ENCODE data around the gene EIF1AD.
"Not testable (repeated sequence)": the region's sequence is repeated elsewhere in the genome, so short reads cannot be mapped to it uniquely, and the experiment has no call there.

The EIF1AD gene

DNA sequence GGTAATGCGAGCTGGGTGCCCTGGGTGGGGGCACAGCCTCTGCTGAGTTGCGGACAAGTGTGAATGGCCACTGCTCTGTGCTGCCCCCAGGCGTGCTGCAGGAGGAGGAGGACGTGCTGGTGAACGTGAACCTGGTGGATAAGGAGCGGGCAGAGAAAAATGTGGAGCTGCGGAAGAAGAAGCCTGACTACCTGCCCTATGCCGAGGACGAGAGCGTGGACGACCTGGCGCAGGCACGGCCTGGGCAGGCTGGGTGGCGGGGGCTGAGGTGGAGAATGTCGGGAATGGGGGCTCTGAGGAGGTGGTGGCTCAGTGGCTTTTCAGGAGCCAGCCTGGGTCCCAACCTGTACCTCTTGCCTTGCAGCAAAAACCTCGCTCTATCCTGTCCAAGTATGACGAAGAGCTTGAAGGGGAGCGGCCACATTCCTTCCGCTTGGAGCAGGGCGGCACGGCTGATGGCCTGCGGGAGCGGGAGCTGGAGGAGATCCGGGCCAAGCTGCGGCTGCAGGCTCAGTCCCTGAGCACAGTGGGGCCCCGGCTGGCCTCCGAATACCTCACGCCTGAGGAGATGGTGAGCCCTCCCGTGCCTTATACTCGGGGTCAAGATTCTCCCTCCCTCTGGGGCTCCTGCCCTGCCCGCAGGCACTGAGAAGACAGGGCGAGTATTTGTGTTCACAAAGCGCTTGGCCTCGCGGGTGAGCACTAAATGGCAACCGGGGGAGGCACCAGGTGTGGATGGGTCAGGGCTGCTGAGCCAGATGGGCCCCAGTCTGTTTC lies 35.8 kb downstream of the EIF1AD start:
- no peak for DNase-seq

DNA sequence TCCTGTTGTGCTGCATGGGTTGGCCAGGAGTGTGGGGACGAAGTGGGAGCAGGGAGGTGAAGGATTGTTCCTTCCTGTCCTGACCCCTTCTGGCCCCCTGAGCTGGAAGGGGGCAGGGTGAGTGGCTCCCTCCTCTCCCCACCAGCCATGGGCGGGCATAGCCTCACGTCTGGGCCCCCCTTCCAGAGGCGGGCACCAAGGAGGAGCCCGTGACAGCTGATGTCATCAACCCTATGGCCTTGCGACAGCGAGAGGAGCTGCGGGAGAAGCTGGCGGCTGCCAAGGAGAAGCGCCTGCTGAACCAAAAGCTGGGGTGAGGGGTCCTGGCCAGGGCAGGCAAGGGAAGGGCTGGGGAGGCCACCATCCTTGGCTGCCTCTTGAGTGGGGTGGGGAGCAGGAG lies 37.1 kb downstream of the EIF1AD start:
- DNase-seq, result no peak

DNA sequence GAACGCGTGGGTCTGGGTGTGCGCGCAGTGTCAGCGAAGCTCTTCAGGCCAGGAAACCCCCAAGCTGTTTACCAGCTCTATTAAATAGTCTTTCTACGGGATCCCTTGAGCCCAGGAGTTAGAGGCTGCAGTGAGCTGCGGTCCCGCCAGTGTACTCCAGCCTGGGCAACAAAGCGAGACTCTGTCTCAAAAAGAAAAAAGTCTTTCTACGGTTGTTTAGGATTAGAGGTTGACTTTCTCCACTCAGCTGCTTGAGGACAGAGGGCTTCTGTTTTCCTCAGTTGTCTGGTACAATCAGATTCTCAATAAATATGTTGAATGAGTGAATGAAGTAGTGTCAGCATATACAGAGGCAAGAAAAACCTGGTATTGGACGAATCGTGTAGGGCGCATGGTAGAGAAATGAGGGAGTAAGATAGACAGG lies 39.8 kb downstream of the EIF1AD start:
- no peak for DNase-seq

DNA sequence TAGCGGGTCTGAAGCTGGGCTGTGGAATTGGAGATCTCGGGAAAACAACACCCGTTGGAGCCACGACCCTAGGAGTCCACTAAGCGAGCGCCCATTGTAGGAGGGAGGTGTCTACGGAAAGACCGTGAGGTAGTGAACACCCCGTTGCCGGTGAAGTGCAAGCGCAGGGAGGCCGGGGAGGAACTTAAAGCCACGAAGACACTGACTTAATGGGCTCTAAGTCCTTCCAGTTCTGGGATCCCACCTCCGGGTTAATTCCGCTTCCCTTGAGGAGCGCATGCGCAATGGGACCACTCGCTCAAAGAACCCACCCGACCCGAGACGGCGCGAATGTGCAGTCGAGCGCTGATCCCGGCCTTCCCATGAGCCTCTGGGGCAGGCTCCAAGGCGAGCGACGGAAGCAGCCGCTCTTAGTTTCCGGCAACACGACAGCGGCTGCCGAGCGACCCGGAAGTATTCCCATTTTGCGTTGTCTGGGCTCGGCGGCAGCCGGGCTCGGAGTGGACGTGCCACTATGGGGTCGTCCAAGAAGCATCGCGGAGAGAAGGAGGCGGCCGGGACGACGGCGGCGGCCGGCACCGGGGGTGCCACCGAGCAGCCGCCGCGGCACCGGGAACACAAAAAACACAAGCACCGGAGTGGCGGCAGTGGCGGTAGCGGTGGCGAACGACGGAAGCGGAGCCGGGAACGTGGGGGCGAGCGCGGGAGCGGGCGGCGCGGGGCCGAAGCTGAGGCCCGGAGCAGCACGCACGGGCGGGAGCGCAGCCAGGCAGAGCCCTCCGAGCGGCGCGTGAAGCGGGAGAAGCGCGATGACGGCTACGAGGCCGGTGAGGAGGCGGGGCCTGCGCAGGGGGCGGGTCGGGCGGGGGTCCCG lies 40.5 kb downstream of the EIF1AD start, which contains the start of gene SART1:
TSS of gene SART1 (plus strand) at position 468 of the 874 bp plus-strand sequence. CDS start at position 515, 47 bp downstream.
- peak; percentile 96 for DNase-seq

DNA sequence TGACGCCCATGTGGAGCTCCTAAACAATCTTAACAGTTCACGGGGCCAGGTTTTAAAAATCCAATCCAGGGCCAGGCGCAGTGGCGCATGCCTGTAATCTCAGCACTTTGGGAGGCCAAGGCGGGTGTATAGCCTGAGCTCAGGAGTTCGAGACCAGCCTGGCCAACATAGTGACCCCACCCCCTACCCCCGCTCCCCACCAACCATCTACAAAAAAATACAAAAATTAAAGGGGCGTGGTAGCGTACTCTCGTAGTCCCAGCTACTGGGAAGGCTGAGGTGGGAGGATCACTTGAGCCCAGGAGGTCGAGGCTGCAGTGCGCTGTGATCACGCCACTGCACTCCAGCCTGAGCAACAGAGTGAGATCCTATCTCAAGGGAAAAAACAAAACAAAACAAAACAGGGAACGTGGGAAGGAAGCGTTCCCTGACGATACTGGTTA lies 41.1 kb downstream of the EIF1AD start:
- no peak for DNase-seq

DNA sequence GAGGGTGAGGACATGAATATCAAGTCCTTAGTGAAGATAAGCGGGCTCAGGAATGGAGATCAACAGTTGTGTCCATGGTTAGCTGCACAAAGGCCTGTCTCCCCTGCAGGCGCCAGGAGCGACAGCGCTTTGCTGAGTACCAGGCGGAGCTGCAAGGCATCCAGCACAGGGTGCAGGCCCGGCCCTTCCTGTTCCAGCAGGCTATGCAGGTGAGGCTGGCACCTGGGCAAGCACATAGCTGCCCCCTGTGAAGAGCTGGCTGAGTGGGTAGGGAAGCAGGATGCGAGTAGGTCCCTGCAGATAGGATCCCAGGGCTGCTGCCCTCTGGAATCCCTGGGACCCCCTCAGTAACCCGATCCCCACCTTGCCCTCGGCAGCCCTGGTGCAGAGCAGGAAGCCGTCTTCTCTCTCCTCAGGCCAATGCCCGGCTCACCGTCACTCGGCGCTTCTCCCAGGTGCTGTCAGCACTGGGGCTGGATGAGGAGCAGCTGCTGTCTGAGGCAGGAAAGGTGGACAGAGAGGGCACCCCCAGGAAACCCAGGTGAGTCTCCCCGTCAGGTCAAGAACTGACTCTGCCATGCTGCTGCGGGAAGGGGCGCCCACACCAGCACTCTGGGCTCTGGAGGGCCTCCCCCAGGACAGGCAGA lies 43.1 kb downstream of the EIF1AD start:
- DNase-seq, result no peak

DNA sequence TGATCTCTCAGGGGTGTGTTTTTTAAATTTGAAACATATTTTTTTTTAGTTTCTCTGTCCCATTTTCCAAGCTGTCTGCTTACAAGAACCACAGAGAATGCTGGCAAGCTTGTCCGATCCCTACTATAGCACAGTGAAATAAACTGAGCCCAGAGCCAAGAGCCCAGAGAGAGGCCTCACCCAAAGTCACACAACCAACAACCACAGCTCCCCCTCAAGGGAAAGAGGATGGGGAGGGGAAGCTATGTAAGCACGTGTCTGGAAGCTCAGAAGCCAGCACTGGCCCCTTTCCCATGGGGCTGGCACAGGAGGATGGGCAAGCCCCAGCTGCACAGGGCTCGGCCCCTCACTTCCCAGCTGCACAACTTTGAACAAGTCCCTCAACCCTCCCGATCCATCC lies 43.7 kb downstream of the EIF1AD start:
- no peak for DNase-seq

DNA sequence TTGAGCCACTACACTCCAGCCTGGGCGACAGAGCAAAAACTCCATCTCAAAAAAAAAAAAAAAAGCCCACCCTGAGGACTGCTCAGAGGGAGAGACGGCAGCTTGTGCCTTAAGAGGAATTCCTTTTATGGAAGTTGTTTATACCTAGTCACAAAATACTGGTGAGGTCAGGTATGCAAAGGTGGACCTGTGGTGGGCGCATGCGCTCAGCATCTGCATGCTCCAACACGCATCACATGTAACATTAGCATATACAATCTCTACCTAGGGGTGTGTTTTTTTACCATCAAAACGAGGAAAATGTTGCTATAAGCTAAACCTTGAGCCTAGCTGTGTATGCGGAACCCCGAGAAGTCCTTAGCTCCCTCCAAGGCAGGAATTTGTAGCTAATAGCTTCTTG lies 47.2 kb downstream of the EIF1AD start:
- no peak for DNase-seq

DNA sequence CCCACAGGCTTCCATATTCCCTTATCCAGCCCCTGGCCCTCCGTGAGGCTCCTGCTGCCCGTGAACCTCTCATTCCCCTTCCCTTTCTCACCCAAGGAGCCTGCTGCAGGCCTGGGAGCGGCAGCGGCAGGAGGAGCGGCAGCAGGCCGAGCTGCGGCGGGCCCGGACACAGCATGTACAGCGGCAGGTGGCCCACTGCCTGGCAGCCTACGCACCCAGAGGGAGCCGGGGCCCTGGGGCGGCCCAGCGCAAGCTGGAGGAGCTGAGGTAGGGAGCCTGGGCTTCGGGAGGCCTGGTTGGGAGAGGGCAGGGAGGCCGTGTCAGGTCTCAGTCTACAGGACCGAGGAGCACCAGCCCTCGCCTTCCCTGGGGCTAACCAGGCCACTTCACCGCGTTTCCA lies 48.5 kb downstream of the EIF1AD start:
- DNase-seq, result no peak

DNA sequence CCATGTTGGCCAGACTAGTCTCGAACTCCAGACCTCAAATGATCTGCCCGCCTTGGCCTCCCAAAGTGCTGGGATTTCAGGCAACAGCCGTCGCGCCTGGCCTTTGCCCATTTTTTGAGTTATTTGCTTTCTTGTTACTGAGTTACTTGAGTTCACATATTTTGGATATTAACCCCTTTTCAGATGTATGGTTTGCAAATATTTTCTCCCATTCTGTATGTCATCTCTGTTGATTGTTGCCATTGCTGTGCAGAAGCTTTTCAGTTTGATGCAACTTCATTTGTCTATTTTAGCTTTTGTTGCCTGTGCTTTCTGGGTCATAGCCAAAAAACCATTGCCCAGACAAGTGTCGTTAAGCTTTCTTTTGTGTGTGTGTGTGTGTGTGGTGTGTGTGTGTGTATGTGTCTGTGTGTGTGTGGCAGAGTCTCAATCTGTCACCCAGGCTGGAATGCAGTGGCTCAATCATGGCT lies 49.9 kb downstream of the EIF1AD start:
- no peak for DNase-seq

DNA sequence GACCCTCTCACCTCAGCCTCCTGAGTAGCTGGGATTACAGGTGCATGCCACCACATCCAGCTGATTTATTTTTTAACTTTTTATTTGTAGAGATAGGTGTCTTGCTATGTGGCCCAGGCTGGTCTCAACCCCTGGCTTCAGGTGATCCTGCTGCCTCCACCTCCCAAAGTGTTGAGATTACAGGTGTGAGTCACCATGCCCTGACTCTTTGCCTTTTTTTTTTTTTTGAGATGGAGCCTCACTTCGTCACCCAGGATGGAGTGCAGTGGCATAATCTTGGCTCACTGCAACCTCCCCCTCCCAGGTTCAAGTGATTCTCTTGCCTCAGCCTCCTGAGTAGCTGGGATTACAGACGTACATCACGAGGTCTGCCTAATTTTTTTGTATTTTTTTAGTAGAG lies 50.3 kb downstream of the EIF1AD start:
- DNase-seq, result not testable (repeated sequence)

DNA sequence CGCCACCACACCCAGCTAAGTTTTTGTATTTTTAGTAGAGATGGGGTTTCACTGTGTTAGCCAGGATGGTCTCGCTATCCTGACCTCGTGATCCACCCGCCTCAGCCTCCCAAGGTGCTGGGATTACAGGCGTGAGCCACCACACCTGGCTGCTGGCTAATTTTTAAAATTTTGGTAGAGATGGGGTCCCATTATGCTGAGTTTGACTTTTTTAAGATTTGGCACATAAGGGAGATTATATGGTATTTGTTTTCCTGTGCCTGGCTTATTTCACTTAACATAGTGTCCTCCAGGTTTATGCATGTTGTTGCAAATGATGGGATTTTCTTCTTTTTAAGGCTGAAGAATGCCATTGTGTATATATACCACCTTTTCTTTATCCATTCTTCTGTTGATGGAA lies 51.2 kb downstream of the EIF1AD start:
- not testable (repeated sequence) for DNase-seq

DNA sequence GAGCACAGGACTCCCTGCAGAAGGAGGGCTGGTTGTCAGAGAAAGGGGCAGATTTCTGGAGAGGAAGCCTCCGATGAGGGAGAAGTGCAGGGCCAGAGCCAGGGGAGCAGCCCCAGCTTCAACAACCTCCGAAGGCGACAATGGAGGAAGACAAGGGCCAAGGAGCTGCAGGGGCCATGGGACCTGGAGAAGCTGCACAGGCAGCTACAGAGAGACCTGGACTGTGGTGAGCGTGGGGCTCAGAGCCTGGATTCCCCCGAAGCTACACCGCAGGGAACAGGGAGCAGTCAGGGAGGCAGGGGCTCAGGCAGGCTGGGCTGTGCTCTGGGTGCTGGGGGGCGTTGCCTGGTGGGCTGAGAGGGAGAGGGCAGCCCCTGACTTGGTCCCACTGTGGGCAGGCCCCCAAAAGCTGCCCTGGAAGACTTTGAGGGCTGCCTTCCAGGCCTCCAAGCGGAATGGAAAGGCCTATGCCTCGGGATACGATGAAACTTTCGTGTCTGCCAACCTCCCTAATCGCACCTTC lies 54.3 kb downstream of the EIF1AD start:
- no peak for DNase-seq

DNA sequence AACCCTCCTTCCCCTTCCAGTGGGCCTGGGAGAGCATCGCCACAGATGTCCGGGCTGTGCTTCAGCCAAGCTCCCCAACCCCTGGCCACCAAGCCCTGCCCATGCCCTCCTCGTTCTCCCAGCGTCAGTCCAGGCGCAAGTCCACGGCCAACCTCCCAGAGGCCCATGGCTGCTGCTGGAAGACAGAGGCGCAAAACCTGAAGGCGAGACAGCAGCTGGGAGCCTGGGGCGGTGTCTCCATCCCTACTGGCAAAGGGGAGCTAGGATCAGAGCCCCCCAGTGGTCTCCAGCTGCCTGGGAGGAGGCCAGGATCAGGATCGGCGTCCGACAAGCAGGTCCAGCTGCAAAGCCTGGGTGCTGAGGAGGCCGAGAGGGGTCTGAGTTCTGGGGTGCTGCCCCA lies 54.8 kb downstream of the EIF1AD start:
- no peak for DNase-seq

DNA sequence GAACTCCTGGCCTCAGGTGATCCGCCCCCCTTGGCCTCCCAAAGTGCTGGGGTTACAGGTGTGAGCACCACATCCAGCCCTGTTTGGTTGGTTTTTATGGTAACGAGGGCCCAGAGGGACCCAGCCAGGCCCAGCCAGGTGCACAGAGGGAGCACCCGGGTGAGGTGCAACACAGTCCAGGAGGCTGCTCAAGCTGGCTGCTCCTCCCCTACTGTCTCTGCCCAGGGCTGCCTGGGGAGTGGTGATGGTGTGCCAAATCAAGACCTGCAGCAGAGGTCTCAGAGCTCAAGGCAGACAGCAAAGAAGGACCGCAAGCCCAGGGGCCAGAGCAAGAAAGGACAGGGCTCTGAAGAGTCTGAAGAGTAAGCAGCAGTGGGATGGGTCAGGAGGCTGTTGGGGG lies 55.3 kb downstream of the EIF1AD start:
- no peak for DNase-seq

All from DMS153 (cell line).